ENCODE data around the gene HYDIN.

HYDIN gene

DNA sequence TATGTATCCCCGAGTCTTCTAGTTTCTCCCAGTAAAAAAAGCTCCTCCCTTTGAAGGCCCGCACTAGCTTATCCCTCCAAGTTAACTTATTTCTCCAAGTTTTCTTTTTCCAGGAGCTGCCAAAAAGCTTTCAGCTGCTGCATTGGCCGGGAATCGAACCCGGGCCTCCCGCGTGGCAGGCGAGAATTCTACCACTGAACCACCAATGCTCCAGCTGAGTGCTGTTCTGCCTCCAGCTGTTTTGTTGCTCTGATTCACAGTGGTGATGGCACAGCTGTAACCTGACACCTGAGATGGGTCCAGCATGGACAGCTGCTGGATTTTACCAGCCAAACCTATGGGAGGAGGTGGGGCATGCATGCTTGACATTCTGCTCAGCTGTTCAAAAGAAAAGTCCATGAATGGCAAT, 451.6 kb downstream of the HYDIN start:
- Histone ChIP-seq H3K4me3 (no peak overlapping the region), H3K36me3 (peaks cover 84 to 99% (median 92%) of the 10 kb centered on the region in 11 experiments), H3K27ac (no peak overlapping the region), H3K4me2 (no peak overlapping the region), H3K9ac (no peak overlapping the region), H3K27me3 (no peaks in the 10 kb centered on the region), H3K9me3 (replicated peaks in 1 of 11) (peaks cover 0 to 28% (median 6%) of the 10 kb centered on the region in 11 experiments; a peak in 12 of 22 replicates), H3K4me1 (peaks cover 0 to 9% (median 0%) of the 10 kb centered on the region in 10 experiments; a peak in 2 of 20 replicates), H4K20me1 (peaks cover 0 to 67% (median 0%) of the 10 kb centered on the region in 11 experiments; a peak in 7 of 22 replicates)
- TF ChIP-seq Cebpa-rat (IDR thresholded peaks at IDR 0.05), result no peak

DNA sequence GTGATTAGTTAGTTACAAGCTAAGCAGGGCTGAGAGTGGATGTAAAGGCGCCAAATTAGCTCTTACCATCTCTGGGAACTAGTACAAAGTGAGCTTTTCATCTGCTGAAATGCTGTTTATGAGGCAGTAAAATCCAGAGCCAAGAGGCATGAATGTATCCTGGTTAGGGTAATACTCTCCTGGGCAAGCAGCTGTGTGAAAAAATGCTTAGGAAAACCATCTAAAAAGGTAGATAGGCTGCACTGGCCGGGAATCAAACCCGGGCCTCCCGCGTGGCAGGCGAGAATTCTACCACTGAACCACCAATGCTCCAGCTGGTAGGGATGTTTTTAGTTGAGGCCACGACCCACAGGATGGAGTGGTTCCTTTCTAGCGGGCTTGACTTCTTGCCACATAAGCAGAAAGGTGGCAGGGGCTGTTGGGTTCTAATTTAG, 452.5 kb downstream of the HYDIN start:
- H3K27ac ChIP-seq, result no peak overlapping the region

DNA sequence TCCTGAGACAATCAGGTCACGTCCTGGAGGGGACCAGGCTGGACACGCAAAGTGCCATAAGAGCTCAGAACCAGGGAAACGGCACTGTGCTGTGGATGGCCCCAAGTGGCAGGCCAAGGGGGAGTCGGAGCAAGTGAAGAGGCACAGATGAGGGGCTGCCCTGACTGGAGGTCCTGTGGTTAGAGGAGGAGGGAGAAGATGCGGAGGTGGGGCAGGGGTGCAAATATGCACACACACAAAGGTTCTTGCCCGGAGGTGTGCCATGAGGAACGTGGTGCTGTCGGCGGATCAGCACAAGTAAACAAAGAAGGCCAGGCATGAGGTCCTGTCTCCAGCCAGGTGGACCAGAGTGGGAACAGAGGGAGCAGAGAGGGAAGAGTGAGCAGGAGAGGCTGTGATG, 453.0 kb downstream of the HYDIN start:
- Histone ChIP-seq H3K9ac (no peak overlapping the region; a peak in 1 of 22 replicates), H3K4me1 (no peaks in the 10 kb centered on the region), H3K27ac (no peak overlapping the region), H3K4me2 (no peak overlapping the region), H3K36me3 (peaks cover 83 to 99% (median 92%) of the 10 kb centered on the region in 11 experiments), H3K9me3 (replicated peaks in 1 of 11) (peaks cover 0 to 17% (median 6%) of the 10 kb centered on the region in 11 experiments; a peak in 12 of 22 replicates), H4K20me1 (peaks cover 0 to 73% (median 0%) of the 10 kb centered on the region in 11 experiments; a peak in 6 of 22 replicates), H3K4me3 (no peak overlapping the region), H3K27me3 (no peaks in the 10 kb centered on the region)
- TF ChIP-seq Cebpa-rat (IDR thresholded peaks at IDR 0.05), result no peak

More for the DNA sequence above, 452.5 kb downstream of the HYDIN start:
- TF ChIP-seq Cebpa-rat (IDR thresholded peaks at IDR 0.05), result no peak
- peaks cover 0 to 22% (median 6%) of the 10 kb centered on the region in 11 experiments; a peak in 12 of 22 replicates for H3K9me3 ChIP-seq (replicated peaks in 1 of 11)
- no peaks in the 10 kb centered on the region for H3K27me3 ChIP-seq
- no peak overlapping the region; a peak in 1 of 22 replicates for H3K9ac ChIP-seq
- H3K4me3 ChIP-seq, result no peak overlapping the region
- peaks cover 0 to 68% (median 0%) of the 10 kb centered on the region in 11 experiments; a peak in 7 of 22 replicates for H4K20me1 ChIP-seq
- H3K4me2 ChIP-seq, result no peak overlapping the region
- H3K36me3 ChIP-seq, result peaks cover 83 to 99% (median 92%) of the 10 kb centered on the region in 11 experiments
- no peaks in the 10 kb centered on the region for H3K4me1 ChIP-seq

DNA sequence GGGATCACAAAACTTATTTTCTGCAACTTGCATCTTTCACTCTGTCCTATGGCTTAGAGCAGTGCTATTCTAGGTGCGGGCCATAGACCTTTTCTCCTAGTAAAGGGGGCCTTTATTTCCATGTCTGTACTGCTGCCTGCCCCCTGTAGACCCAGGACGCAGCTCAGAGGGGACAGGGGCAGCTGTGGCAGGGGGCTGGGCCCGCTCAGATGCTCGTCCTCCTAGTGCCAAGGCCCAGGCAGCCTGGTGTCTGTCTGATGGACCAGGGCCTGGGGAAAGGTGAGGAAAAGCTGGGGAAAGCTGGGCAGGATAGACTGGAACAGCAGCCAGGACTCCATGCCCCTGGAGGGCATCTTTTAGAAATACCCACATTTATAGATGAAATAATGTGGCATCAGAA, 455.1 kb downstream of the HYDIN start:
- no peak for TF ChIP-seq Cebpa-rat (IDR thresholded peaks at IDR 0.05)
- peaks cover 0 to 90% (median 0%) of the 10 kb centered on the region in 11 experiments; a peak in 10 of 22 replicates for H4K20me1 ChIP-seq
- no peaks in the 10 kb centered on the region for H3K9me3 ChIP-seq (replicated peaks in 1 of 11)
- peaks cover 0 to 6% (median 0%) of the 10 kb centered on the region in 10 experiments; a peak in 3 of 20 replicates for H3K4me1 ChIP-seq
- no peak overlapping the region for H3K27ac ChIP-seq
- no peaks in the 10 kb centered on the region for H3K27me3 ChIP-seq
- H3K4me3 ChIP-seq, result no peak overlapping the region
- no peak overlapping the region for H3K4me2 ChIP-seq
- H3K36me3 ChIP-seq, result peaks cover 68 to 99% (median 90%) of the 10 kb centered on the region in 11 experiments
- H3K9ac ChIP-seq, result 0 out of 22 replicates have a peak overlapping the region, but pooled peaks of 2 of the 11 experiments have one; percentile 16 to 18

DNA sequence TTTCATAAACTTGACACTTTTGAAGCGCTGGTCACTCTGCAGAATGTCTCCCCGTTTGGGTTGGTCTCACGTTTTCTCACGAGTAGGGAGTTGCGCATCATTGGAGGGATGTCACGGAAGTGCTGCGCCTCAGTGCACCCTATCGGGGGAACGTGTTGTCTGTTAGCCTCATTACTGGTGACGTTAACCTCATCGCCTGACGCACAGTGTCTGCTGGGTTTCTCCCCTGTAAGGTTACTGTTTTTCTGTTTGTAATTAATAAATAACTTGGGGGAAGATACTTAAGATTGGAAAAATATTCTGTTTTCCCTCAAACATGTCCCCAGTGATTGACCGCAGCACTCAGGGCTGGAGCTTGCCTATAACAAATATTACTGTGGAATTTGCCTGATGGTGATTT, 456.3 kb downstream of the HYDIN start:
- H3K4me2 ChIP-seq, result no peak overlapping the region
- peaks cover 0 to 91% (median 0%) of the 10 kb centered on the region in 11 experiments; a peak in 10 of 22 replicates for H4K20me1 ChIP-seq
- H3K9ac ChIP-seq, result no peak overlapping the region
- H3K27me3 ChIP-seq, result no peaks in the 10 kb centered on the region
- peaks cover 0 to 7% (median 0%) of the 10 kb centered on the region in 10 experiments; a peak in 3 of 20 replicates for H3K4me1 ChIP-seq
- H3K9me3 ChIP-seq (replicated peaks in 1 of 11), result no peaks in the 10 kb centered on the region
- H3K4me3 ChIP-seq, result no peak overlapping the region
- peaks cover 57 to 99% (median 87%) of the 10 kb centered on the region in 11 experiments for H3K36me3 ChIP-seq
- no peak overlapping the region for H3K27ac ChIP-seq
- no peak for TF ChIP-seq Cebpa-rat (IDR thresholded peaks at IDR 0.05)

DNA sequence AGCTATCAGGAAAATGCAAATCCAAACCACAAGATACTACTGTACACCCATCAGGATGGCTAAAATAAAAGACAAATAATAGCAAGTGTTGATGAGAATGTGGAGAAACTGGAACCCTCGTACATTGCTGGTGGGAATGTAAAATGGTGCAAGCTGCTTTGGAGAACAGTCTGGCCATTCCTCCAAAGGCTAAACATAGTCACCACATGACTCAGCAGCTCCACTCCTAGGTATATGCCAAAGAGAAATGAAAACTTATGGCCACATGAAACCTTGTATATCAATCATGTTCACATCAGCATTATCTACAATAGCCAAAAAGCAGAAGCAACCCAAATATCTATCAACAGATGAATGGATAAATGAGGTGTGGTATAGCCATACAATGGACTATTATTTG, 458.0 kb downstream of the HYDIN start:
- H3K4me2 ChIP-seq, result no peak overlapping the region
- H3K4me1 ChIP-seq, result peaks cover 0 to 13% (median 0%) of the 10 kb centered on the region in 10 experiments; a peak in 3 of 20 replicates
- peaks cover 39 to 99% (median 74%) of the 10 kb centered on the region in 11 experiments for H3K36me3 ChIP-seq
- H3K9ac ChIP-seq, result no peak overlapping the region
- H3K9me3 ChIP-seq (replicated peaks in 1 of 11), result no peaks in the 10 kb centered on the region
- no peaks in the 10 kb centered on the region for H3K27me3 ChIP-seq
- H3K27ac ChIP-seq, result no peak overlapping the region
- no peak for TF ChIP-seq Cebpa-rat (IDR thresholded peaks at IDR 0.05)
- H4K20me1 ChIP-seq, result peaks cover 0 to 90% (median 0%) of the 10 kb centered on the region in 11 experiments; a peak in 10 of 22 replicates
- no peak overlapping the region for H3K4me3 ChIP-seq

DNA sequence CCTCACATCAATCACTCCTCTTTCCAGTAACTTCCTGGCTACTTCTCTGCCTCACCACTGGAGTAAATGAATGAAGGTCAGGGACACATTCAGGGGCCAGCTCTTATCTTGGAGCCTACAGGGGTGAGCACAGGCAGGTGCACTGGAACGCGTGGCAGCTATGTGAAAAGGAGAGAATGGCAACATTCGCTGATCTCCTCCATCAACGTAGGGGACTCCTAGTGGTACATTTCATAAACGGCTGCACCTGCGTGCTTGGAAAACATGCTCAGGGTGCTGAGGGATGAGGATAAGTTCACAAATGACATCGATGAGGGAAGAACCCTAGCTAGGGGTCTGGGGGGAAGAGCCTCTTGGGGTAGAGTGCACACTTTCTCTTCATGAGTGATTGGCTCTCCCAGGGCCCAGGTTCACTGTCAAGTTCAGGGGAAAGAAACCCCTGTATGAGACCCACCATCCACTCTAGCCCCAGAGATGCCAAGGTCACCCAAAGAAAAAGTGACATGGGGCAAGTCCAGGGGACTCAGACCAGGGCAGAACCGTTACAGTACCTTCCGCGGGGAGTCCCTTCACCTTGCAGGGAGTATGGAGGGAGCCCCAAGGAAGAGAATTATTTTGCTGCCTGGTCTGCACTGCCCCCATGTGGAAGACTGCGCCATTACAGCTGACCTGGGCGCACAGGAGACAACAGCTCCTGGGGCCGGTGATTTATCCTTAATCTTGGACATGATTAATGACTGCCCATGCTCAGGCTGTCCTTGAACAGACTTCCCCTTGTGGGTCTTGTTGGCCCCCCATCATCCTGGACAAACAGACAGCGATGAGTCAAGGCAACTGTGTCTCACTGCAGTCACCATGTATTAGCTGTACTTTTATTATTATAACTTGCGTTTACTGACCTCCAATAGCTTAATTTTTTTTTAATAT, 459.6 kb downstream of the HYDIN start:
- Histone ChIP-seq H3K27ac (no peak overlapping the region), H3K9me3 (replicated peaks in 1 of 11) (no peaks in the 10 kb centered on the region), H3K27me3 (no peaks in the 10 kb centered on the region), H3K36me3 (peaks cover 38 to 99% (median 71%) of the 10 kb centered on the region in 11 experiments), H3K4me2 (no peak overlapping the region; a peak in 1 of 22 replicates), H4K20me1 (peaks cover 0 to 92% (median 0%) of the 10 kb centered on the region in 11 experiments; a peak in 10 of 22 replicates), H3K4me1 (peaks cover 0 to 13% (median 0%) of the 10 kb centered on the region in 10 experiments; a peak in 3 of 20 replicates), H3K4me3 (no peak overlapping the region), H3K9ac (no peak overlapping the region)
- TF ChIP-seq Cebpa-rat (IDR thresholded peaks at IDR 0.05), result no peak

DNA sequence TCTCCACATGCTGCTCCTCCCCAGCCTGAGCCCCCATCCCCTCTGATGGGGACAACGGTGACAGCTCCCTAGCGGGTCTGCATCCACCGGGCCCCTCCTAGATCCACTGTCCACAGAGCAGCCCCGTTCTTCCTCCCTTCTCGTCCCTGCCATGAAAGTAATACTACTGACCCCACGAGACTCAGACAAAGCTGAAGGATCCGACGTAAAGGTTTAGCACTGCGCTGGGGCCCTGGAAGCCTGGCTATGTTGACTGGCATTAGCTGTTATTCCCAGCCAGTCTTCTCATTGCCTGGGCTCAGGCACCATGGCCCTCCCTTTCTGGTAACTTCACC, 460.3 kb downstream of the HYDIN start:
- H3K27me3 ChIP-seq, result no peaks in the 10 kb centered on the region
- H4K20me1 ChIP-seq, result peaks cover 0 to 92% (median 0%) of the 10 kb centered on the region in 11 experiments; a peak in 10 of 22 replicates
- H3K9me3 ChIP-seq (replicated peaks in 1 of 11), result no peaks in the 10 kb centered on the region
- no peak overlapping the region for H3K9ac ChIP-seq
- TF ChIP-seq Cebpa-rat (IDR thresholded peaks at IDR 0.05), result no peak
- H3K4me3 ChIP-seq, result no peak overlapping the region
- H3K4me1 ChIP-seq, result peaks cover 0 to 13% (median 0%) of the 10 kb centered on the region in 10 experiments; a peak in 3 of 20 replicates
- no peak overlapping the region for H3K4me2 ChIP-seq
- H3K27ac ChIP-seq, result no peak overlapping the region
- peaks cover 32 to 99% (median 72%) of the 10 kb centered on the region in 11 experiments for H3K36me3 ChIP-seq

DNA sequence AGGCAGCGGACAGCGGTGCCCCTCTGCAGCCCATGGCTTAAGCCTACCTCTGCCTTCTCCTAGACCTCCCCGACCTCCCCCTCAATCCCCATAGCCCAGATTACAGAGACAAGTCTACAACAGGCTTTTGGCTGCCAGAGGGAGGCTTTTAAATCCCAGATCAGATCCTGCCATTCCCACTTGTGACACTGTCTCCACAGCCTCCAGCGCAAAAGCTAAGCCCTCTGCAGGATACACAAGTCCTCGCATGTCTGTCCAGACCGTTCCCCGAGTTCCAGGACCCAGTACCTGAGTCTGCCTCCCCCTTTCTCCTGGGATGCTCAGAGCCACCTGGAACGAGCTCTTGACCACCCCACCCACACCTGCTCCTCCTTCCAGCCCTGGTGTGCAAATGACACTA, 460.8 kb downstream of the HYDIN start:
- peaks cover 32 to 99% (median 74%) of the 10 kb centered on the region in 11 experiments for H3K36me3 ChIP-seq
- H3K9ac ChIP-seq, result no peak overlapping the region
- no peaks in the 10 kb centered on the region for H3K27me3 ChIP-seq
- no peak overlapping the region for H3K4me2 ChIP-seq
- H3K27ac ChIP-seq, result no peak overlapping the region
- peaks cover 0 to 13% (median 0%) of the 10 kb centered on the region in 10 experiments; a peak in 3 of 20 replicates for H3K4me1 ChIP-seq
- H3K4me3 ChIP-seq, result no peak overlapping the region
- no peaks in the 10 kb centered on the region for H3K9me3 ChIP-seq (replicated peaks in 1 of 11)
- peaks cover 0 to 92% (median 0%) of the 10 kb centered on the region in 11 experiments; a peak in 10 of 22 replicates for H4K20me1 ChIP-seq
- no peak for TF ChIP-seq Cebpa-rat (IDR thresholded peaks at IDR 0.05)
